DND-41 (cell line): ENCODE measurements around the gene CIDEC.

ENCODE experiments used
- ATAC-seq: fragments of 200-7000 bp; cut with Tn5 transposase; 3 replicates; pipeline ENCODE4 v1.9.1; 2021; ENCODE audit warnings: low read depth; ENCODE audit not compliant: insufficient read depth
- DNase-seq: peaks from one replicate; pipeline ENCODE4 v3.0.0-alpha.2; 2020
- H2AFZ ChIP-seq: 2 replicates; pipeline ENCODE4 v1.6.0; 2012; ENCODE audit warnings: low read depth, low read length
- H3K27ac ChIP-seq: 2 replicates; pipeline ENCODE4 v1.5.1; 2012; ENCODE audit warnings: low read length, inconsistent platforms
- H3K27me3 ChIP-seq: fragments of 200-600 bp; sonication (generic); 2 replicates; pipeline ENCODE4 v1.6.0; 2012; ENCODE audit warnings: low read length, mild to moderate bottlenecking, inconsistent platforms; ENCODE audit not compliant: insufficient read depth, poor library complexity
- H3K36me3 ChIP-seq: 2 replicates; pipeline ENCODE4 v1.5.1; 2012; ENCODE audit warnings: low read length, inconsistent platforms; ENCODE audit not compliant: insufficient read depth
- H3K4me1 ChIP-seq: 2 replicates; pipeline ENCODE4 v1.5.1; 2012; ENCODE audit warnings: mild to moderate bottlenecking, low read length; ENCODE audit not compliant: insufficient read depth
- H3K4me2 ChIP-seq: 2 replicates; pipeline ENCODE4 v1.6.0; 2012; ENCODE audit warnings: mild to moderate bottlenecking, moderate library complexity, low read length, inconsistent platforms; ENCODE audit not compliant: insufficient read depth
- H3K4me3 ChIP-seq, 2 experiments: fragments of 200-600 bp in 1 of 2; shearing (Covaris generic) in 1 of 2; 2 replicates each; pipeline ENCODE4 v1.5.1; 2012 to 2016; ENCODE audit warnings: inconsistent platforms in 2 of 2, low read length in 2 of 2, mild to moderate bottlenecking in 2 of 2, low read depth in 1 of 2, moderate library complexity in 1 of 2
- H3K79me2 ChIP-seq: 2 replicates; pipeline ENCODE4 v1.6.0; 2012; ENCODE audit warnings: low read length, inconsistent platforms; ENCODE audit not compliant: insufficient read depth
- H3K9ac ChIP-seq: 2 replicates; pipeline ENCODE4 v1.6.0; 2012; ENCODE audit warnings: low read depth, mild to moderate bottlenecking, inconsistent platforms, low read length, moderate library complexity
- H3K9me3 ChIP-seq: 2 replicates; pipeline ENCODE4 v1.5.1; 2012; ENCODE audit warnings: low read length, moderate library complexity, mild to moderate bottlenecking, inconsistent platforms; ENCODE audit not compliant: insufficient read depth, severe bottlenecking
- H4K20me1 ChIP-seq: 2 replicates; pipeline ENCODE4 v1.6.0; 2012; ENCODE audit warnings: low read length; ENCODE audit not compliant: insufficient read depth
- CTCF ChIP-seq: IDR thresholded peaks from 2 replicates; pipeline ENCODE4 v1.5.1; 2012; ENCODE audit warnings: borderline replicate concordance, low read length, moderate library complexity, mild to moderate bottlenecking; ENCODE audit not compliant: poor library complexity, severe bottlenecking; ENCODE audit errors: extremely low read depth
- EZH2 ChIP-seq: IDR thresholded peaks from 3 replicates; pipeline ENCODE4 v1.6.1; 2012; ENCODE audit warnings: borderline replicate concordance, low read depth, mild to moderate bottlenecking, moderate library complexity, low read length, inconsistent platforms; ENCODE audit not compliant: severe bottlenecking

CIDEC gene

GRCh38 chr3:9864200-9864927 is 15.7 kb downstream of the CIDEC start:
- H3K79me2 ChIP-seq, result no peaks in the 10 kb centered on the region
- no peak overlapping the region for H3K27ac ChIP-seq
- TF ChIP-seq EZH2 (no peak), CTCF (no peak)
- H3K9me3 ChIP-seq, result no peaks in the 10 kb centered on the region
- no peak overlapping the region for H3K4me3 ChIP-seq
- H3K36me3 ChIP-seq, result no peaks in the 10 kb centered on the region
- no peaks in the 10 kb centered on the region for H3K27me3 ChIP-seq
- no peaks in the 10 kb centered on the region for H4K20me1 ChIP-seq
- H2AFZ ChIP-seq, result no peak overlapping the region
- ATAC-seq (no peak), DNase-seq (no peak)
- no peaks in the 10 kb centered on the region for H3K4me1 ChIP-seq
- H3K9ac ChIP-seq, result no peak overlapping the region
- no peak overlapping the region for H3K4me2 ChIP-seq

GRCh38 chr3:9863058-9863772 is 16.8 kb downstream of the CIDEC start:
- Histone ChIP-seq H3K4me3 (no peak overlapping the region), H3K27ac (no peak overlapping the region), H3K36me3 (no peaks in the 10 kb centered on the region), H3K9ac (no peak overlapping the region), H4K20me1 (no peaks in the 10 kb centered on the region), H3K4me1 (no peaks in the 10 kb centered on the region), H2AFZ (no peak overlapping the region), H3K9me3 (no peaks in the 10 kb centered on the region), H3K79me2 (no peaks in the 10 kb centered on the region), H3K4me2 (no peak overlapping the region), H3K27me3 (no peaks in the 10 kb centered on the region)
- ATAC-seq (no peak), DNase-seq (no peak)
- TF ChIP-seq CTCF, result no peak
- no peak for TF ChIP-seq EZH2

GRCh38 chr3:9862391-9863057 is 17.5 kb downstream of the CIDEC start:
- ATAC-seq, result no peak
- Histone ChIP-seq H3K4me1 (no peaks in the 10 kb centered on the region), H3K79me2 (no peaks in the 10 kb centered on the region), H3K27ac (no peak overlapping the region), H3K27me3 (no peaks in the 10 kb centered on the region), H3K4me3 (no peak overlapping the region), H2AFZ (no peak overlapping the region), H3K9ac (no peak overlapping the region), H4K20me1 (no peaks in the 10 kb centered on the region), H3K9me3 (no peaks in the 10 kb centered on the region), H3K36me3 (no peaks in the 10 kb centered on the region), H3K4me2 (no peak overlapping the region)
- TF ChIP-seq EZH2, result no peak
- no peak for TF ChIP-seq CTCF
- DNase-seq, result no peak
